ENCODE results near the gene CDC42BPG. TPM values are rescaled to one million over a fixed set of nuclear protein-coding genes. Genes with fewer than 3 reads are reported as not detected.

Gene CDC42BPG
- total RNA-seq, 1 donor from 2014 or later: 0.13 TPM

- no peak for DNase-seq (ENCODE audit: low read depth in 2 of 2)
Measured at GRCh38 chr11:64866173-64866491, 21.7 kb upstream of the CDC42BPG start.

- no peak for DNase-seq (ENCODE audit: low read depth in 2 of 2)
Measured at GRCh38 chr11:64865286-64866172, 21.1 kb upstream of the CDC42BPG start.

- DNase-seq (ENCODE audit: low read depth in 2 of 2): no peak
Measured at GRCh38 chr11:64864473-64865285, 20.2 kb upstream of the CDC42BPG start.

DNA sequence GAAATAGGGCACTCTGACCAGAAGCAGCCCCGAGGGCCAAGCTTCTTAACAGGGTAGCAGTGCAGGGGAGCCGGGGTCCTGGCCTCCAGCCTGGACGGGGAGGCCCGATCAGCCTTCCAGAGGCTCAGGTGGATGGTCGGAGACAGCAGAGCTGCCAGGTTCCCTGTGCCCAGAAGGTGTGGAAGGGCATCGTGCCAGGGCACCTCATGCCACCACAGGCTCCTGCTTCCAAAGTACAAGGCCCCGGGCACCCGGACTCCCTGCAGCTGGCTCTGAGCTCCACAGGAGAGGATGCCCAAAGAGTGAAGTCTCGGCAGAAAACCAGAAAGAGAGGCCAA lies 19.7 kb upstream of the CDC42BPG start:
- DNase-seq (ENCODE audit: low read depth in 2 of 2): no peak

DNA sequence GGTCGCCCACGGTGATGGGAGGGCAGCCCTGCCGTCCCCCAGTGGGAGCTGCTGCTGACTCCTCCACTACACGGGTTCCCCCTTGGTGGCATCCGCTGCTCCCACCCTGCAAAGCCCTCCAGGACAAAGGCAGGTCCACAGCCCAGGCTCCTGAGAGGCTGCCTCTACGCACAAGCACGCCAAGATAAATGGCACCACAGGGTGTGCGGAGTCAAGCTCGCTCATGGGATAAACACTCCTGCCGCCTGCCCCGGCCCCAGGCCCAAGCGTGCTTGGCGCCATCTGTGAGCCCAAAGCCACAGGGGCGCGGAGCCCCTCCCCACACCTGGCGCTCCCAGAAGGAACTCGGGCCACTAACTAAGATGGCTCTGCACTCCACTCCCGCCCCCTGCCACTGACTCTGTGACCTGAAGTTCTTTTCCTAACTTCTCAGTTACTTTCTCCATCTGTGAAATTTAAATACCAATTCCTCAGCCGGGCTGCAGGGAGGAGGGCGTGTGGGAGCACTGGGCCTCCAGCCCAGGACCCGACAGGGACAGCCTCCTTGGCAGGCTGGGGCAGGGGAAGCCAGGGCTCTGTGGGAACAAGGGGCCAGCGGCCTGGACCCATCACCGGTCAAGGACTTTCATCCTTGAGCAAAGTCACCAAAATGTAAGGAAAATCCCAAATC lies 19.1 kb upstream of the CDC42BPG start:
- DNase-seq (ENCODE audit: low read depth in 2 of 2): no peak

DNA sequence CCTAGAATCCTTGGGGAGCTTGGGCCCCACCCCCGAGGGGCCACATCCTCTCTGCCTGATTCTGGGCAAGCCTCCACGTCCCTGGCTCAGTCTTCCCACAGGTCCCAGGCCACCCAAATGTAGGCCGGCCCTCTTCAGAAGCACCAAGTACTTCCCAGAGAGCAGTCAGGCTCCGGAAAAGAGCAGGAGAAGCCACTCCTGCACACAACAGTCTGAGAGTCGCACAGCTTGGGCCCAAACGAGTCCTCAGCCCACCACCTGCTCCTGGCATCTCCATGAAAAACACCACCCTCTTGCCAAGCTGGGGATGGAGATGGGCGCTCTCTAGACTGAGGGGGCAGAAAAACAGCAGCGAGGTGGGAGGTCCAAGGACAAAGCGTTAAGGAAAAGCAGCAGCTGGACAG lies 18.5 kb upstream of the CDC42BPG start:
- no peak for DNase-seq (ENCODE audit: low read depth in 2 of 2)

GRCh38 chr11:64861227-64861975 lies 16.9 kb upstream of the CDC42BPG start:
- no peak for DNase-seq (ENCODE audit: low read depth in 2 of 2)

- no peak for DNase-seq (ENCODE audit: low read depth in 2 of 2)
Measured at GRCh38 chr11:64859542-64860414, 15.3 kb upstream of the CDC42BPG start.

- DNase-seq (ENCODE audit: low read depth in 2 of 2): no peak
Measured at GRCh38 chr11:64858467-64859263, 14.2 kb upstream of the CDC42BPG start.

DNA sequence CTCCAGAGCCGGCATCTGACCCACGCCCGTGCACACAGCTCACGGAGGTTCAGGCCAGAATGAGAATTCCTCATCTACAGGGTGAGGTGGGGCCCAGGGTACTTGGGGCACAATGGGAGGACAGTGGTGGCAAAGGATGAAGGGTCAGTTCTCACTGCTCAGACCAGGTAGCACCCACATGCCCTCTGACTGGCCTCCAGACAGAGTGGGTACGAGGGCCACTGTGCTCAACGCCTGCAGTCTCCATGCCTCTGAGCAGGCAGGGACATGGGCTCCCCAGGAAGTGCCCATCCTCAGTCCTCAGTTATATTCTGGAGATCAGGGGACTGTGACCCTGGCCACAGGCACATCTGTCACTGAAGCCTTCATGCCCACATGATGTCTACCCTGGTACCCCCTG lies 13.0 kb upstream of the CDC42BPG start:
- no peak for DNase-seq (ENCODE audit: low read depth in 2 of 2)

DNA sequence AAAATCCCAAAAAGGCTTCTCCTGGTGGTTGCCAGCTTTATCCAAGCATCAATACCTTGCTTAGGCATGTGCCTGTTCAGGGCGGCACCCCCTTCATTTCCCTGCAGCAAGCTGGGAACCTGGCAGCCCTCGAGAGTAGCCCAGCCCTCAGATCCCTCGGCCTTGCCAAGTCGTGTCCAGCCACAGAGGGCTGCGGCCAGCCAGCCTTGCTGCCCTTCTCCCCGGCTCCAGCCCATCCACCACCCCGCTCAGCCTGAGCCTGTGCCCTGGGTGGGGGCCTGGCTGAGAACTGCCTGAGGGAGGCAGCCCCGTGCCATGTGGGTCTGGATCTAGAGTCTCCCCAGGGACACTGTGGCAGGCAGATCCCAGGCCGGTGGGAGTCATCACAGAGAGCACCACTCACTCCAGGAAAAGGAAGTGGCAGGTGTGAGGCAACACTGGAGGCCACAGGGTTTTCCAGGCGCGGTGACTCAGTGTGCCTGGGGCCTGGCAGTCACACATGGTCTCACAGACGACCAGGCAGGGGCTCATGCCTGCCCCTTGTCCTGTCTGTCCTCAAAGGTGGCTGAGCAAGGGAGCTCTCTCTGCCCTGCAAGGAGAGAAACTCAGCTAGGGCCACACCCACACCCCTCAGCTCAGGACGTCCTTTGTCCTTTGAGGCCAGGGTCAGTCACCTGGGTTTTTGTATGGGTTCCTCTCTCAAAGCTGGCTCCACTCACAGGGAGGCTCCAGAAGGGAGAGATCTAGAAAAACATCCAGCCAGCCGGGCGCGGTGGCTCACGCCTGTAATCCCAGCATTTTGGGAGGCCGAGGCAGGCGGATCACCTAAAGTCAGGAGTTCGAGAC lies 12.2 kb upstream of the CDC42BPG start:
- peak; percentile 90 to 96 for DNase-seq (ENCODE audit: low read depth in 2 of 2)

DNA sequence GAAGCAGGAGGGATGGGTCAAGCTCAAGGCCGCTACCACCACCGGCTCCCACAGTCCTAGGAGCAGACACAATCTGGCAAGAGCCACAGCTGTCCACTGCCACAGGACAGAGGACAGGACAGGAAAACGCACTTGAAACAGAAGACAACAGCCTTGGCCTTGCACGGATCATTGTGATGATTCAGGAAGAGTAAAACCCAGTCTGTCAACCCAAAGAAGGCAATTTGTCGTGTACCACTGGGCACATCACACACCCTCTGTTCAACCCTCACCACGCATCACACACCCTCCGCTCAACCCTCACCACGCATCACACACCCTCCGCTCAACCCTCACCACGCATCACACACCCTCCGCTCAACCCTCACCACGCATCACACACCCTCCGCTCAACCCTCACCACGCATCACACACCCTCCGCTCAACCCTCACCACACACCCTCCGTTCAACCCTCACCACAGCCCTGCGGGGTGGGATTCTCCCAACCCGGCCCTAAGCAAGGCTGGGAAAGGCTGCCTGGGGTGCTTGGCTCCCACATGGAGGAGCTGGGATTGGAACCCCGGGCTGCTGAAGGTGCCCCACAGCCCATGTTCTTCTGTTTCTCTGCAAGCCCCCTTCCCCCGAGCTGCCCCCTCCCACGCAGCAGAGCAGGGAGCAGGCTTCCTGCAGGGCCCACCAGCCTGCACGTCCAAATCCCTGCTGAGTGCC lies 11.3 kb upstream of the CDC42BPG start:
- DNase-seq (ENCODE audit: low read depth in 2 of 2): peak in 1 of 2 donors; percentile 11

- peak; percentile 72 to 93 for DNase-seq (ENCODE audit: low read depth in 2 of 2)
Measured at GRCh38 chr11:64854534-64855502, 10.4 kb upstream of the CDC42BPG start.

DNA sequence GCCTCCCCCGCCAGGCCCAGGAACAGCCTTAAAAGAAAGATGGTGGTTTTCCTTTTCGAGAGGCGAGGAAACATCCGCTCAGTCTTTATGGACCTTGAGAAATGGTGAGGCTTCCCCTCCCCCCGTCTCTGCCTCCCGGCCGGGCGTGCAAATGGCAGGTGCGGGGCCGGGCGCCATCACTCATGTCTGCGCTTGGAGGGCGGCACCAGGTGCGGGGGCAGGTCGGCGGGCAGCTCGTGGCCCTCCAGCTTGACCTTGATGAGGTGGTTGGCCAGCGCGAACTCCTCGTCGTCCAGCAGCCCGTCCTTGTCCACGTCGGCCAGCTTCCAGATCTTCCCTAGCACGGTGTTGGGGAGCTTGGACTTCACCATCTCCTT lies 9.7 kb upstream of the CDC42BPG start:
- no peak for DNase-seq (ENCODE audit: low read depth in 2 of 2)

GRCh38 chr11:64853709-64854108 lies 9.3 kb upstream of the CDC42BPG start:
- no peak for DNase-seq (ENCODE audit: low read depth in 2 of 2)

- no peak for DNase-seq (ENCODE audit: low read depth in 2 of 2)
Measured at GRCh38 chr11:64852804-64853509, 8.5 kb upstream of the CDC42BPG start.

All from dermis microvascular lymphatic vessel endothelial cell (primary cell).